OCI-LY7 (cell line): Measurements from ENCODE around the gene SRRM4. TPM values are rescaled to one million over a fixed set of nuclear protein-coding genes. Genes with fewer than 3 reads are reported as not detected.

Source experiments
- BruUV-seq: library from RNA; stranded (reverse); fragments of 400-500 nt; replicated peaks from 2 replicates; lab custom pipeline; 2021; lab: Mats Ljungman, UMichigan
- CTCF ChIA-PET: fragments of 300-600 bp; sonication (Branson Sonifier 250); formaldehyde crosslinking; loops from one replicate; lab custom pipeline; 2022; ENCODE audit warnings: antibody characterized with exemption; ENCODE audit not compliant: unreplicated experiment; lab: Charles Lee
- POLR2A ChIA-PET: fragments of 300-600 bp; sonication (Branson Sonifier 250); formaldehyde crosslinking; loops from one replicate; lab custom pipeline; 2022; ENCODE audit warnings: antibody characterized with exemption; lab: Charles Lee
- DNase-seq: peaks from one replicate; pipeline ENCODE4 v3.0.0-alpha.2; 2015; ENCODE audit warnings: low spot score
- H2AFZ ChIP-seq: fragments of 200-600 bp; sonication (generic), shearing (Covaris generic); 2 replicates; pipeline ENCODE4 v1.6.1; 2014; ENCODE audit warnings: mild to moderate bottlenecking, antibody characterized with exemption, low read length, moderate library complexity
- H3K27ac ChIP-seq: fragments of 200-600 bp; sonication (generic); 2 replicates; pipeline ENCODE4 v1.5.1; 2014; ENCODE audit warnings: mixed run types, low read depth, mild to moderate bottlenecking, moderate library complexity, low read length, inconsistent platforms; ENCODE audit not compliant: poor library complexity, severe bottlenecking
- H3K36me3 ChIP-seq: fragments of 200-600 bp; sonication (generic); 2 replicates; pipeline ENCODE4 v1.6.1; 2014; ENCODE audit warnings: mild to moderate bottlenecking, antibody characterized with exemption, low read length, moderate library complexity, mixed read lengths; ENCODE audit not compliant: insufficient read depth
- H3K4me1 ChIP-seq: fragments of 200-600 bp; sonication (generic); 2 replicates; pipeline ENCODE4 v1.5.1; 2014; ENCODE audit warnings: mild to moderate bottlenecking, low read length; ENCODE audit not compliant: insufficient read depth, poor library complexity, severe bottlenecking
- H3K4me2 ChIP-seq: fragments of 200-600 bp; sonication (generic); 2 replicates; pipeline ENCODE4 v1.6.1; 2014; ENCODE audit warnings: mild to moderate bottlenecking, low read length
- H3K4me3 ChIP-seq: fragments of 200-600 bp; sonication (generic); 2 replicates; pipeline ENCODE4 v1.5.1; 2014; ENCODE audit warnings: mild to moderate bottlenecking, low read depth, low read length; ENCODE audit not compliant: poor library complexity, severe bottlenecking
- H3K79me2 ChIP-seq: fragments of 200-600 bp; sonication (generic); 2 replicates; pipeline ENCODE4 v1.6.1; 2016; ENCODE audit warnings: low read depth, mild to moderate bottlenecking, low read length, moderate library complexity, mixed read lengths; ENCODE audit not compliant: insufficient read depth
- H3K9me2 ChIP-seq: fragments of 200-600 bp; sonication (generic); 2 replicates; pipeline ENCODE4 v1.6.1; 2016; ENCODE audit warnings: mild to moderate bottlenecking, low read length, mixed read lengths; ENCODE audit not compliant: insufficient read depth
- H3K9me3 ChIP-seq: fragments of 200-600 bp; sonication (generic); 2 replicates; pipeline ENCODE4 v1.6.1; 2014; ENCODE audit warnings: mild to moderate bottlenecking, mixed run types, low read length, mixed read lengths
- H4K20me1 ChIP-seq: fragments of 200-600 bp; sonication (generic); 2 replicates; pipeline ENCODE4 v1.6.1; 2014; ENCODE audit warnings: mild to moderate bottlenecking, antibody characterized with exemption, low read length, moderate library complexity, mixed read lengths; ENCODE audit not compliant: insufficient read depth
- CTCF ChIP-seq: fragments of 200-600 bp; sonication (generic); conservative IDR thresholded peaks from 2 replicates; pipeline ENCODE4 v1.5.1; 2014; ENCODE audit warnings: mild to moderate bottlenecking, antibody characterized with exemption, low read length, moderate library complexity, mixed read lengths
- EZH2phosphoT487 ChIP-seq: fragments of 200-600 bp; sonication (generic); IDR thresholded peaks from 2 replicates; pipeline ENCODE4 v1.6.1; 2018; ENCODE audit warnings: low read depth, borderline replicate concordance, mild to moderate bottlenecking, mixed run types, antibody characterized with exemption, low read length, moderate library complexity, mixed read lengths
- intact Hi-C: fragments of 100-400 bp; cut with micrococcal nuclease; formaldehyde crosslinking; loops from one replicate; pipeline ENCODE4 v1.10.0; 2022; ENCODE audit not compliant: unreplicated experiment
- total RNA-seq, 2 experiments: library from RNA; depleted of rRNA in 1 of 2; stranded (reverse); fragments of >200 nt in 1 of 2; shearing (Covaris generic) in 1 of 2; gene quantifications; 2 replicates each; pipeline ENCODE4 v1.2.3, GENCODE V29; 2014 to 2022

SRRM4 gene
- total RNA-seq, 2 experiments from 2014 or later, result not detected

DNA sequence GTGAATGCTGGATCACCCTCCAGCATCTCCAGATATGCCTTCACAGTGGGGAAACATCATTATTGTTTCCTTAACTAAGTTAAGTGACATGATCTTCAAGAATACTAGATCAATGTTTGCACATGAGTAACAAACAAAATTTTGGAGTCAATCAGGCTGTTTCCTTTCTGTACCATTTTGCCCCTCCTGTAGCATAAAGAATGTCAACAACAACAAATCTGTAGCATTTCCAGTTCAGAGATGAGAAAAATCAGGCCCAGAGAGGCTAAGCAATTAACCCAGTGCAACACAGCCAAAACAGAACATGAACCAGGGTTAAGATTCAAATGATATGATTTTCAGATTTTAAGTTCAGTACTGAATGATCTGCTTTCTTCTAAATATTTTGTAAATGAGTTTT is 31.7 kb downstream of the SRRM4 start:
- no peak for DNase-seq
- POLR2A ChIA-PET, result no interaction called here
- Histone ChIP-seq H3K4me2 (no peak overlapping the region), H3K9me3 (no peaks in the 10 kb centered on the region), H2AFZ (no peak overlapping the region), H3K9me2 (no peaks in the 10 kb centered on the region), H4K20me1 (no peaks in the 10 kb centered on the region), H3K36me3 (no peaks in the 10 kb centered on the region), H3K4me1 (no peaks in the 10 kb centered on the region), H3K79me2 (no peaks in the 10 kb centered on the region), H3K27ac (no peak overlapping the region), H3K4me3 (no peak overlapping the region)
- intact Hi-C loops, result no loop called here
- TF ChIP-seq EZH2phosphoT487 (no peak), CTCF (no peak)
- CTCF ChIA-PET, result no interaction called here
- BruUV-seq, result no TSS peak

GRCh38 chr12:119014368-119014767 is 33.0 kb downstream of the SRRM4 start:
- Histone ChIP-seq H3K79me2 (no peaks in the 10 kb centered on the region), H2AFZ (no peak overlapping the region), H3K4me1 (no peaks in the 10 kb centered on the region), H3K4me3 (no peak overlapping the region), H3K36me3 (no peaks in the 10 kb centered on the region), H3K4me2 (no peak overlapping the region), H3K9me3 (no peaks in the 10 kb centered on the region), H4K20me1 (no peaks in the 10 kb centered on the region), H3K27ac (no peak overlapping the region), H3K9me2 (no peaks in the 10 kb centered on the region)
- intact Hi-C loops, result no loop called here
- no peak for DNase-seq
- ChIA-PET POLR2A (no interaction called here), CTCF (no interaction called here)
- no TSS peak for BruUV-seq
- TF ChIP-seq CTCF (no peak), EZH2phosphoT487 (no peak)

GRCh38 chr12:119016715-119017114 is 35.4 kb downstream of the SRRM4 start:
- intact Hi-C loops, result no loop called here
- DNase-seq, result no peak
- H4K20me1 ChIP-seq, result no peaks in the 10 kb centered on the region
- no peak overlapping the region for H2AFZ ChIP-seq
- TF ChIP-seq EZH2phosphoT487 (no peak), CTCF (no peak)
- H3K36me3 ChIP-seq, result no peaks in the 10 kb centered on the region
- H3K9me3 ChIP-seq, result no peaks in the 10 kb centered on the region
- ChIA-PET CTCF (no interaction called here), POLR2A (no interaction called here)
- no TSS peak for BruUV-seq
- H3K4me2 ChIP-seq, result no peak overlapping the region
- H3K4me3 ChIP-seq, result no peak overlapping the region
- H3K79me2 ChIP-seq, result no peaks in the 10 kb centered on the region
- H3K9me2 ChIP-seq, result no peaks in the 10 kb centered on the region
- no peaks in the 10 kb centered on the region for H3K4me1 ChIP-seq
- no peak overlapping the region for H3K27ac ChIP-seq
